Mesenchymal stem cell (in vitro differentiated cells and primary cell): ENCODE data around the gene ACTBL2.
A peak's percentile ranks its signal among the peaks of the same experiment; 100 is the strongest.

Experiments used
- DNase-seq: peaks from one replicate; pipeline ENCODE4 v3.0.0-alpha.2; 2013
- H2AFZ ChIP-seq: one replicate; pipeline ENCODE4 v1.6.1; 2013; ENCODE audit warnings: low read depth, mild to moderate bottlenecking, control low read depth, inconsistent platforms, low read length, moderate library complexity
- H2AK5ac ChIP-seq: 2 replicates; pipeline ENCODE4 v1.6.1; 2013; ENCODE audit warnings: low read length, moderate library complexity, mild to moderate bottlenecking, inconsistent platforms; ENCODE audit not compliant: severe bottlenecking
- H2BK120ac ChIP-seq: one replicate; pipeline ENCODE4 v1.6.1; 2013; ENCODE audit warnings: low read depth, mild to moderate bottlenecking, inconsistent platforms, low read length, moderate library complexity
- H2BK12ac ChIP-seq, 2 experiments: one replicate each; pipeline ENCODE4 v1.6.1; 2013; ENCODE audit warnings: inconsistent platforms in 2 of 2, low read length in 2 of 2, mild to moderate bottlenecking in 2 of 2, moderate library complexity in 2 of 2, control low read depth in 1 of 2
- H2BK15ac ChIP-seq: one replicate; pipeline ENCODE4 v1.6.1; 2013; ENCODE audit warnings: mild to moderate bottlenecking, low read depth, inconsistent platforms; ENCODE audit not compliant: poor library complexity, severe bottlenecking
- H2BK5ac ChIP-seq: 2 replicates; pipeline ENCODE4 v1.6.1; 2013; ENCODE audit warnings: low read depth, mild to moderate bottlenecking, low read length, control low read depth, inconsistent platforms; ENCODE audit not compliant: poor library complexity, severe bottlenecking
- H3K14ac ChIP-seq, 2 experiments: one replicate each; pipeline ENCODE4 v1.6.1; 2013; ENCODE audit warnings: inconsistent platforms in 2 of 2, low read length in 2 of 2, control low read depth in 1 of 2, mild to moderate bottlenecking in 1 of 2, moderate library complexity in 1 of 2
- H3K18ac ChIP-seq, 2 experiments: one replicate each; pipeline ENCODE4 v1.6.1; 2013; ENCODE audit warnings: inconsistent platforms in 2 of 2, low read length in 2 of 2, control low read depth in 1 of 2, low read depth in 1 of 2, mild to moderate bottlenecking in 1 of 2
- H3K23ac ChIP-seq, 2 experiments: one replicate each; pipeline ENCODE4 v1.6.1; 2013; ENCODE audit warnings: inconsistent platforms in 2 of 2, low read length in 2 of 2, mild to moderate bottlenecking in 2 of 2, moderate library complexity in 2 of 2, control low read depth in 1 of 2
- H3K27ac ChIP-seq: 2 replicates; pipeline ENCODE4 v1.5.1; 2013; ENCODE audit warnings: mild to moderate bottlenecking, moderate library complexity, low read length, control low read depth, inconsistent platforms; ENCODE audit not compliant: poor library complexity, severe bottlenecking
- H3K27me3 ChIP-seq, 2 experiments: 2 replicates each; pipeline versions ENCODE4 v1.6.1 to v1.7.0; 2013; ENCODE audit warnings: low read length in 2 of 2, mild to moderate bottlenecking in 2 of 2, moderate library complexity in 2 of 2, control low read depth in 1 of 2, inconsistent platforms in 1 of 2; ENCODE audit not compliant: control insufficient read depth in 1 of 2, insufficient read depth in 1 of 2
- H3K36me3 ChIP-seq, 2 experiments: 2 replicates each; pipeline versions ENCODE4 v1.6.1 to v1.7.0; 2013; ENCODE audit warnings: low read length in 2 of 2, control low read depth in 1 of 2, inconsistent platforms in 1 of 2, low read depth in 1 of 2, mild to moderate bottlenecking in 1 of 2; ENCODE audit not compliant: insufficient read depth in 2 of 2, control insufficient read depth in 1 of 2
- H3K4ac ChIP-seq, 2 experiments: one replicate each; pipeline ENCODE4 v1.6.1; 2013; ENCODE audit warnings: inconsistent platforms in 2 of 2, low read length in 2 of 2, mild to moderate bottlenecking in 2 of 2, moderate library complexity in 2 of 2, control low read depth in 1 of 2, low read depth in 1 of 2
- H3K4me1 ChIP-seq: 2 replicates; pipeline ENCODE4 v1.6.1; 2013; ENCODE audit warnings: low read depth, low read length, control low read depth; ENCODE audit not compliant: control insufficient read depth, insufficient read depth
- H3K4me2 ChIP-seq: 2 replicates; pipeline ENCODE4 v1.6.1; 2013; ENCODE audit warnings: low read length, mild to moderate bottlenecking, inconsistent platforms; ENCODE audit not compliant: poor library complexity, severe bottlenecking
- H3K4me3 ChIP-seq, 2 experiments: 2 replicates each; pipeline versions ENCODE4 v1.5.1 to v1.7.0; 2013; ENCODE audit warnings: low read length in 2 of 2, mild to moderate bottlenecking in 2 of 2, control low read depth in 1 of 2, low read depth in 1 of 2; ENCODE audit not compliant: insufficient read depth in 1 of 2
- H3K79me1 ChIP-seq: replicated peaks from 2 replicates; pipeline ENCODE4 v1.6.1; 2013; ENCODE audit warnings: mild to moderate bottlenecking, control low read depth, low read length, inconsistent platforms; ENCODE audit not compliant: poor library complexity, severe bottlenecking
- H3K9ac ChIP-seq: 2 replicates; pipeline ENCODE4 v1.7.0; 2013; ENCODE audit warnings: mild to moderate bottlenecking, low read length, moderate library complexity
- H3K9me3 ChIP-seq: 2 replicates; pipeline ENCODE4 v1.7.0; 2013; ENCODE audit warnings: mild to moderate bottlenecking, low read length; ENCODE audit not compliant: control insufficient read depth
- H4K8ac ChIP-seq: one replicate; pipeline ENCODE4 v1.6.1; 2013; ENCODE audit warnings: inconsistent platforms, mild to moderate bottlenecking, low read length, moderate library complexity
- H4K91ac ChIP-seq: one replicate; pipeline ENCODE4 v1.6.1; 2013; ENCODE audit warnings: mild to moderate bottlenecking, low read length, inconsistent platforms
- WGBS: methylation state at CpG from one replicate; pipeline ENCODE4 v1.1.7; 2013; ENCODE audit warnings: mixed read lengths; 5-methylcytosine and 5-hydroxymethylcytosine counted together

Gene ACTBL2

GRCh38 chr5:57448287-57448686 lies 34.3 kb downstream of the ACTBL2 start:
- no peak overlapping the region for H3K4me2 ChIP-seq
- no peak overlapping the region for H3K14ac ChIP-seq
- H2BK5ac ChIP-seq: no peak overlapping the region
- peak overlapping the region; percentile 17 to 91 for H2BK12ac ChIP-seq
- H3K4me1 ChIP-seq: peaks cover 2% of the 10 kb centered on the region
- H2AK5ac ChIP-seq: no peak overlapping the region
- H2AFZ ChIP-seq: no peak overlapping the region
- no peak overlapping the region for H3K27ac ChIP-seq
- peak overlapping the region; percentile 58 to 64 for H3K18ac ChIP-seq
- H2BK120ac ChIP-seq: peak overlapping the region; percentile 54
- peak overlapping the region; percentile 70 for H4K91ac ChIP-seq
- H3K4me3 ChIP-seq: no peak overlapping the region
- H3K23ac ChIP-seq: no peak overlapping the region
- peak overlapping the region; percentile 67 for H4K8ac ChIP-seq
- no peaks in the 10 kb centered on the region for H3K79me1 ChIP-seq
- no peak overlapping the region for H3K9ac ChIP-seq
- H2BK15ac ChIP-seq: no peak overlapping the region
- no peaks in the 10 kb centered on the region for H3K27me3 ChIP-seq
- DNase-seq: no peak
- peak overlapping the region; percentile 34 to 57 for H3K4ac ChIP-seq
- H3K9me3 ChIP-seq: no peaks in the 10 kb centered on the region
- H3K36me3 ChIP-seq: no peaks in the 10 kb centered on the region
- no CpG with 5 or more reads among the region's 4 CpGs for WGBS

- peaks cover 2% of the 10 kb centered on the region for H3K4me1 ChIP-seq
- H2AK5ac ChIP-seq: no peak overlapping the region
Observed at GRCh38 chr5:57447658-57448057, 35.0 kb downstream of the ACTBL2 start.

GRCh38 chr5:57446966-57447365 lies 35.6 kb downstream of the ACTBL2 start:
- Histone ChIP-seq H2BK120ac (no peak overlapping the region), H3K14ac (no peak overlapping the region), H3K4me3 (no peak overlapping the region), H2AFZ (no peak overlapping the region), H4K91ac (no peak overlapping the region), H2BK12ac (peak overlapping the region in 1 of 2 experiments; percentile 64), H4K8ac (no peak overlapping the region), H2BK15ac (no peak overlapping the region), H3K23ac (no peak overlapping the region), H3K27ac (no peak overlapping the region), H3K18ac (peak overlapping the region in 1 of 2 experiments; percentile 76), H3K4me1 (peaks cover 5% of the 10 kb centered on the region), H3K4ac (no peak overlapping the region), H2AK5ac (no peak overlapping the region), H3K36me3 (no peaks in the 10 kb centered on the region), H3K4me2 (no peak overlapping the region), H3K9me3 (no peaks in the 10 kb centered on the region), H2BK5ac (no peak overlapping the region), H3K9ac (no peak overlapping the region), H3K79me1 (no peaks in the 10 kb centered on the region), H3K27me3 (no peaks in the 10 kb centered on the region)
- DNase-seq: no peak
- 95% methylated on average over 2 of the region's 2 CpGs for WGBS

More at GRCh38 chr5:57447658-57448057, 35.0 kb downstream of the ACTBL2 start:
- Histone ChIP-seq H3K27me3 (no peaks in the 10 kb centered on the region), H2BK12ac (no peak overlapping the region), H4K91ac (no peak overlapping the region), H3K4me3 (no peak overlapping the region), H3K18ac (no peak overlapping the region), H3K4me2 (no peak overlapping the region), H3K14ac (no peak overlapping the region), H3K9me3 (no peaks in the 10 kb centered on the region), H3K4ac (peak overlapping the region in 1 of 2 experiments; percentile 57), H3K79me1 (no peaks in the 10 kb centered on the region), H3K23ac (no peak overlapping the region), H4K8ac (no peak overlapping the region), H2AFZ (no peak overlapping the region), H2BK15ac (no peak overlapping the region), H3K27ac (no peak overlapping the region), H3K36me3 (no peaks in the 10 kb centered on the region), H3K9ac (no peak overlapping the region), H2BK120ac (peak overlapping the region; percentile 54), H2BK5ac (no peak overlapping the region)
- DNase-seq: no peak

- Histone ChIP-seq H2BK12ac (peak overlapping the region; percentile 64 to 82), H3K9me3 (no peaks in the 10 kb centered on the region), H3K27ac (no peak overlapping the region), H2AK5ac (no peak overlapping the region), H2AFZ (no peak overlapping the region), H3K23ac (no peak overlapping the region), H2BK5ac (no peak overlapping the region), H3K9ac (no peak overlapping the region), H3K4me1 (peaks cover 11% of the 10 kb centered on the region), H2BK15ac (no peak overlapping the region), H2BK120ac (peak overlapping the region; percentile 23), H3K79me1 (no peaks in the 10 kb centered on the region), H3K14ac (no peak overlapping the region), H3K4me3 (no peak overlapping the region), H3K27me3 (no peaks in the 10 kb centered on the region), H3K18ac (peak overlapping the region; percentile 23 to 70), H3K4ac (peak overlapping the region; percentile 35 to 76), H4K91ac (peak overlapping the region; percentile 97), H3K4me2 (no peak overlapping the region), H4K8ac (peak overlapping the region; percentile 33), H3K36me3 (no peaks in the 10 kb centered on the region)
- 65% methylated on average over 4 of the region's 4 CpGs for WGBS
- no peak for DNase-seq
Observed at GRCh38 chr5:57445705-57446037, 36.9 kb downstream of the ACTBL2 start.
